Omental fat pad (tissue), 4 donors: ENCODE data around the gene ZFAND3. TPM values are rescaled to one million over a fixed set of nuclear protein-coding genes. Genes with fewer than 3 reads are reported as not detected.

Experiments
- ATAC-seq: fragments of 150-250 bp; one replicate; pipeline ENCODE4 v1.9.1; 2016; ENCODE audit warnings: mild to moderate bottlenecking, moderate library complexity; ENCODE audit not compliant: low FRiP score
- DNase-seq: peaks from one replicate; pipeline ENCODE4 v3.0.0-alpha.2; 2019; ENCODE audit warnings: low spot score
- CTCF ChIP-seq, 3 donors: fragments of 450-650 bp; IDR thresholded peaks; one replicate each; pipeline ENCODE4 v1.5.1; 2016 to 2017; ENCODE audit warnings: antibody characterized with exemption in 3 of 3, mild to moderate bottlenecking in 3 of 3, moderate library complexity in 2 of 3
- total RNA-seq, 4 donors: library from RNA; depleted of rRNA; stranded (reverse); fragments of >200 nt; gene quantifications; one replicate each; pipeline ENCODE4 v1.1.0, GENCODE V29; 2016

Gene ZFAND3
- total RNA-seq, 4 donors from 2014 or later, result 28.8 to 43.8 (median 38.0) TPM

GRCh38 chr6:37781788-37782187, 37.7 kb upstream of the ZFAND3 start:
- no peak for ATAC-seq
- TF ChIP-seq CTCF (IDR thresholded peaks at IDR 0.05), result no peak
- no peak for DNase-seq

- peak; percentile 44 for ATAC-seq
- no peak for TF ChIP-seq CTCF (IDR thresholded peaks at IDR 0.05)
- DNase-seq, result no peak
These were observed 36.3 kb upstream of the ZFAND3 start for GRCh38 chr6:37783025-37783855.

- ATAC-seq, result peak; percentile 53
- TF ChIP-seq CTCF (IDR thresholded peaks at IDR 0.05), result no peak
- peak; percentile 32 for DNase-seq
These were observed 35.5 kb upstream of the ZFAND3 start for GRCh38 chr6:37783856-37784584.

- ATAC-seq (peak; percentile 73), DNase-seq (no peak)
- TF ChIP-seq CTCF (IDR thresholded peaks at IDR 0.05), result no peak
These were observed 35.0 kb upstream of the ZFAND3 start for GRCh38 chr6:37784585-37784967.

GRCh38 chr6:37785002-37785662, 34.4 kb upstream of the ZFAND3 start:
- no peak for TF ChIP-seq CTCF (IDR thresholded peaks at IDR 0.05)
- DNase-seq (no peak), ATAC-seq (no peak)

- ATAC-seq, result no peak
- TF ChIP-seq CTCF (IDR thresholded peaks at IDR 0.05), result no peak
- DNase-seq, result no peak
These were observed 33.8 kb upstream of the ZFAND3 start for GRCh38 chr6:37785663-37786270.
